Ishikawa (cell line): ENCODE data around the gene ARRDC1.

Experiments
- CEBPB ChIP-seq: IDR thresholded peaks from 2 replicates; pipeline ENCODE4 v1.6.1; 2012
- CREB1 ChIP-seq: IDR thresholded peaks from 2 replicates; pipeline ENCODE4 v1.6.1; 2012; ENCODE audit warnings: low read depth
- EGR1 ChIP-seq: IDR thresholded peaks from 2 replicates; pipeline ENCODE4 v1.6.1; 2012
- EP300 ChIP-seq: IDR thresholded peaks from 2 replicates; pipeline ENCODE4 v1.6.1; 2012; ENCODE audit warnings: borderline replicate concordance
- FOXM1 ChIP-seq: IDR thresholded peaks from 2 replicates; pipeline ENCODE4 v1.6.1; 2012; ENCODE audit warnings: low read depth, borderline replicate concordance
- MAX ChIP-seq: IDR thresholded peaks from 2 replicates; pipeline ENCODE4 v1.6.1; 2012
- NFIC ChIP-seq: IDR thresholded peaks from 2 replicates; pipeline ENCODE4 v1.6.1; 2012
- RAD21 ChIP-seq: IDR thresholded peaks from 2 replicates; pipeline ENCODE4 v1.6.1; 2012; ENCODE audit warnings: low read depth
- REST ChIP-seq: IDR thresholded peaks from 2 replicates; pipeline ENCODE4 v1.6.1; 2012; ENCODE audit warnings: low read depth, mild to moderate bottlenecking
- TAF1 ChIP-seq: IDR thresholded peaks from 2 replicates; pipeline ENCODE4 v1.6.1; 2012; ENCODE audit warnings: low read depth, mild to moderate bottlenecking
- TCF12 ChIP-seq: IDR thresholded peaks from 2 replicates; pipeline ENCODE4 v1.6.1; 2012; ENCODE audit warnings: low read depth
- TEAD4 ChIP-seq: IDR thresholded peaks from 2 replicates; pipeline ENCODE4 v1.6.1; 2012
- YY1 ChIP-seq: IDR thresholded peaks from 2 replicates; pipeline ENCODE4 v1.6.1; 2012; ENCODE audit warnings: low read depth
- ZBTB7A ChIP-seq: IDR thresholded peaks from 2 replicates; pipeline ENCODE4 v1.6.1; 2012; ENCODE audit warnings: low read depth
- TF ChIP-seq, protein P1 (sequence below): IDR thresholded peaks from 2 replicates; pipeline ENCODE4 v1.6.1; 2012

ARRDC1 gene

GRCh38 chr9:137605121-137606004, at the start of gene ARRDC1:
TSS of gene ARRDC1 (plus strand) at chr9:137605686. CDS start at chr9:137605718, 32 bp downstream.
- TF ChIP-seq CREB1 (no peak; the same call in 1 of the 2 replicates), EGR1 (peak; percentile 74), TAF1 (peak; percentile 63; the same call in 1 of the 2 replicates), MAX (peak; percentile 48), REST (no peak), CEBPB (no peak)
- TF ChIP-seq, protein P1, sequence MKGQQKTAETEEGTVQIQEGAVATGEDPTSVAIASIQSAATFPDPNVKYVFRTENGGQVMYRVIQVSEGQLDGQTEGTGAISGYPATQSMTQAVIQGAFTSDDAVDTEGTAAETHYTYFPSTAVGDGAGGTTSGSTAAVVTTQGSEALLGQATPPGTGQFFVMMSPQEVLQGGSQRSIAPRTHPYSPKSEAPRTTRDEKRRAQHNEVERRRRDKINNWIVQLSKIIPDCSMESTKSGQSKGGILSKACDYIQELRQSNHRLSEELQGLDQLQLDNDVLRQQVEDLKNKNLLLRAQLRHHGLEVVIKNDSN = no peak

DNA sequence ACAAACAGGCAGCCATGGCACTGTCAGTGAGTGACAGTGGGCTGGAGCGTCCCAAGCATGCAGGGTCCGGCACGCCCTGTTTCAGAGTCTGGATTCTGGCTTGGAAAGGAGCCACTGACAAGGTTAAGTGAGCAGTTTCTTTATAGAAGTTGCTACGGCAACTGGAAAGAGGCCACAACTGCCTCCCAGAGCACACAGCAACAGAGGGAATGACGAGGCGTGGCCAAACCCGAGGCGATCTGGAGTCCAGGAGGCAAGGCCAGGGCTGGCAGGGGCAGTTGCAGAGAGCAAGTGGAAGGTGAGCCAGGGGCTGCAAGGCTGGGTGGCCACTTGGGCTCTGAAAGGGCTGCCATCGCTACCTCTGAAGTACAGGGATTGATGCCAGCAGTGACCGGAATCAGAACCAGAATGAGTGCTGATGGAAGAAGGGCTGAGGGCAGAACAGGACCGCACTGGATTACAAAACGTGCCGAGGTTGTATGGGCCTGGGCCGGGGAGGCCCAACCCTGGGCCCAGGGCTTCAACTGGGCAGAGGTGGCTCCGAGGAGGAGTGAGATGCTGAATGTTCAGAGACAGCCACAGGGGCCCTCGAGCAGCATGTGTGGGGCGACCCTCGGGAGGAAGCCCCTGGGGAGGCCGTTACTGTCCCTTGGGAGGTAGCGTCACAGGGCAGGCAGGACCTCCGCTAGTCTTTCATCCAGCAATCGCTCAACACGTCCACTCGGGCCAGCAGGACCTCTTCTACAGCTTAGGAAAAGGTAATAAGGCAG, 49.2 kb upstream of the ARRDC1 start:
- TF ChIP-seq CREB1 = no peak

DNA sequence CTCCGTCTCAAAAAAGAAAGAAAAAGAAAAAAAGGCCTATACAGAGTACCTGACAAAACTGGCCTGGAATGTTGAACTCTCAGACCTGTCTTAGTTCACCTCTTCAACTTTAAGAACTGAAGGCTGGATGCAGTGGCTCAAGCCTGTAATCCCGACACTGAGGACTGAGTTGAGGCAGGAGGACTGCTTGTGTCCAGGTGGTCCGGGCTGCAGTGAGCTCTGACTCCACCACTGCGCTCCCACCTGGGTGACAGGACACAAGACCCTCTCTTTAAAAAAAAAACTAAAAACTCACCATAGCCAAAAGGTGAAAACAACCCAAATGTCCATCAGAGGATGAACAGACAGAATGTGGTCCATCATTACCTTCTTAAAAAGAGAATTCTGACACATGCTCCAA, 47.4 kb upstream of the ARRDC1 start:
- TF ChIP-seq MAX (no peak), TEAD4 (no peak)

- no peak for TF ChIP-seq ZBTB7A
- no peak for TF ChIP-seq TCF12
- TF ChIP-seq TAF1 = no peak
- no peak for TF ChIP-seq TEAD4
- TF ChIP-seq MAX = no peak
- no peak for TF ChIP-seq REST
- TF ChIP-seq CEBPB = no peak
- no peak for TF ChIP-seq YY1
- TF ChIP-seq NFIC = no peak
- no peak for TF ChIP-seq EP300
These were observed 41.4 kb upstream of the ARRDC1 start for GRCh38 chr9:137564134-137564533.

DNA sequence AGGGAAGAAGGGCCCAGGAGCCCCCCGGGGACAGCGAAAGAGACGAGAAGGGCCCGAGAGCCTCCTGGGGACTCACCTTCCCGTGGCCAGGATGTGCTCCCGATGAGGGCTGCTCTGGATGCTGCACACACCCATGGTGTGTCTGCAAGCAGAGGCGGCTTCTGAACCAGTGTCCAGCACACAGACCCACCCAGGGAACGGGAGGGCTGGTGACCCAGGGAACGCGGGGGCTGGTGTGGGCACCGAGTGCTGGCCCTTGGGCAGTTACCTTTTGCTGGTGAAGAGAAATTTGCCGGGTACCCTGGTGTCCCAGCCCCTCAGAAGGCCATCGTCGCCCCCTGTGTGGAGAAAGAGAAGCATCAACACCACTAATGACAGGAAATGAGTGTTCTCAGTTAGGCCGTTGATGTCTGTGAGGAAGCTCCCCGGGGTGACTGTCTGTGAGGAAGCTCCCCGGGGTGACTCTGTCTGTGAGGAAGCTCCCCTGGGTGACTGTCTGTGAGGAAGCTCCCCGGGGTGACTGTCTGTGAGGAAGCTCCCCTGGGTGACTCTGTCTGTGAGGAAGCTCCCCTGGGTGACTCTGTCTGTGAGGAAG, 40.6 kb upstream of the ARRDC1 start:
- TF ChIP-seq NFIC (no peak), RAD21 (no peak), CEBPB (no peak), TCF12 (no peak), ZBTB7A (no peak), FOXM1 (no peak), TAF1 (no peak), TEAD4 (no peak), MAX (no peak), EP300 (no peak)

- TF ChIP-seq TAF1 (no peak), REST (no peak)
These were observed 35.8 kb upstream of the ARRDC1 start for GRCh38 chr9:137569609-137570203.
